Esophagus squamous epithelium (tissue), 5 donors: ENCODE data around the gene PLXDC2. TPM values are rescaled to one million over a fixed set of nuclear protein-coding genes. Genes with fewer than 3 reads are reported as not detected.

Experiments
- DNase-seq: peaks from one replicate; lab custom pipeline; 2025; lab: John Stamatoyannopoulos, UW
- H3K27ac ChIP-seq, 4 donors: fragments of 200-600 bp; sonication (generic); one replicate each; pipeline ENCODE4 v1.5.1; 2016 to 2019; ENCODE audit warnings: mild to moderate bottlenecking in 1 of 4
- H3K27me3 ChIP-seq, 4 donors: fragments of 200-600 bp; sonication (generic); 1 replicate in 3 of 4; 2 replicates in 1 of 4; pipeline versions ENCODE4 v1.5.1 to v1.6.0; 2017 to 2021; ENCODE audit warnings: antibody characterized with exemption in 1 of 4
- H3K36me3 ChIP-seq, 3 donors: fragments of 200-600 bp; sonication (generic); one replicate each; pipeline ENCODE4 v1.5.1; 2016 to 2019
- H3K4me1 ChIP-seq, 3 donors: fragments of 200-600 bp; sonication (generic); one replicate each; pipeline ENCODE4 v1.5.1; 2017 to 2019
- H3K4me3 ChIP-seq, 4 donors: fragments of 200-600 bp; sonication (generic); 1 replicate in 3 of 4; 2 replicates in 1 of 4; pipeline ENCODE4 v1.5.1; 2016 to 2019; ENCODE audit warnings: mild to moderate bottlenecking in 2 of 4, moderate library complexity in 1 of 4
- H3K9me3 ChIP-seq, 3 donors: fragments of 200-600 bp; sonication (generic); one replicate each; pipeline ENCODE4 v1.5.1; 2016 to 2019
- CTCF ChIP-seq, 6 experiments: fragments of 450-650 bp in 4 of 6; fragments of 200-600 bp in 2 of 6; sonication (generic) in 2 of 6; IDR thresholded peaks; one replicate each; pipeline ENCODE4 v1.5.1; 2016 to 2019; ENCODE audit warnings: antibody characterized with exemption in 6 of 6, mild to moderate bottlenecking in 4 of 6, moderate library complexity in 4 of 6
- POLR2A ChIP-seq, 4 donors: fragments of 450-650 bp; IDR thresholded peaks; one replicate each; pipeline ENCODE4 v1.6.1; 2017; ENCODE audit warnings: antibody characterized with exemption in 4 of 4, mild to moderate bottlenecking in 4 of 4, moderate library complexity in 3 of 4
- WGBS, 2 donors: methylation state at CpG; one replicate each; pipeline ENCODE4 v1.1.5; 2018; 5-methylcytosine and 5-hydroxymethylcytosine counted together
- intact Hi-C: fragments of 100-400 bp; cut with DNase I; formaldehyde crosslinking; loops from one replicate; pipeline ENCODE4 v1.15.0; 2022
- total RNA-seq, 4 donors: library from RNA; depleted of rRNA; stranded (reverse); fragments of >200 nt; gene quantifications; one replicate each; pipeline ENCODE4 v1.1.0, GENCODE V29; 2016
- donor health status: DM: yes; HTN: yes; CAD: no.

Gene PLXDC2
- total RNA-seq, 4 donors from 2014 or later: 22.4 to 50.4 (median 36.9) TPM

DNA sequence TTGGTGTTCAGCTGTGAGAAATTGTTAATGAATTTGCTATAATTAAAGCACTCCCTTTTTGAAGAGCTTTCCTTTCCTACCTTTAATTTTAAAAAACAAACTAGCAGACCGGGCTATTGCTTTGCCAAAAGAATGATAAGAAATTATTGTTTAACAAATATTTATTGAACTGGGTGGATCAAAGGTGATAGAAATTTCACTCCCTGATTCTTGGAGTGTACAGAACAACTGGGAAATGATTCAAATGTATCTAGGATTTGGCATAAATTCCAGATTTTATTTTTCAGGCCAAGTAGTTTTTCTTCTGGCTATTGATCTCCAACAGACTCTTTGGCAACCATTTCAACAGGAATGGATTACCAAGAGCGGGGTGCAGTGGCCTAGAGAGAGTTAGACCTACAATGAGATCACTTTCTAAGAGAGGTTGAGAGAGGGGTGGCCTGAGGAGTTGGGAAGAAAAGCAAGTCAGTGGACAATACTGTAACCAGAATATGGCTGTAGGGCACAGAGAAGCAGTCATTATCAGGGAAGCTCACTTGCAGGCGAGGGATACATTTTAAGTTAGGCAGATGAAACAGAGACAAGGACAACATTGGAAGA is 71.9 kb downstream of the PLXDC2 start:
- H3K27ac ChIP-seq: no peak overlapping the region
- H3K27me3 ChIP-seq: no peaks in the 10 kb centered on the region
- 61 to 63% methylated on average over 3 of the region's 3 CpGs for WGBS, 2 donors
- H3K9me3 ChIP-seq: no peaks in the 10 kb centered on the region
- no peak for DNase-seq
- intact Hi-C loops: no loop called here
- H3K36me3 ChIP-seq: no peaks in the 10 kb centered on the region
- H3K4me1 ChIP-seq: peaks cover 0 to 4% (median 0%) of the 10 kb centered on the region in 3 donors
- TF ChIP-seq POLR2A (IDR thresholded peaks at IDR 0.05) (no peak), CTCF (IDR thresholded peaks at IDR 0.05) (no peak)
- no peak overlapping the region for H3K4me3 ChIP-seq

GRCh38 chr10:19889256-19889655 is 73.0 kb downstream of the PLXDC2 start:
- TF ChIP-seq CTCF (IDR thresholded peaks at IDR 0.05) (no peak), POLR2A (IDR thresholded peaks at IDR 0.05) (no peak)
- H3K27me3 ChIP-seq: no peaks in the 10 kb centered on the region
- H3K4me3 ChIP-seq: no peak overlapping the region
- H3K36me3 ChIP-seq: no peaks in the 10 kb centered on the region
- H3K4me1 ChIP-seq: peaks cover 0 to 4% (median 0%) of the 10 kb centered on the region in 3 donors
- WGBS, 2 donors: 40 to 49% methylated on average over 2 of the region's 2 CpGs
- no peak for DNase-seq
- no peaks in the 10 kb centered on the region for H3K9me3 ChIP-seq
- H3K27ac ChIP-seq: no peak overlapping the region
- intact Hi-C loops: no loop called here

DNA sequence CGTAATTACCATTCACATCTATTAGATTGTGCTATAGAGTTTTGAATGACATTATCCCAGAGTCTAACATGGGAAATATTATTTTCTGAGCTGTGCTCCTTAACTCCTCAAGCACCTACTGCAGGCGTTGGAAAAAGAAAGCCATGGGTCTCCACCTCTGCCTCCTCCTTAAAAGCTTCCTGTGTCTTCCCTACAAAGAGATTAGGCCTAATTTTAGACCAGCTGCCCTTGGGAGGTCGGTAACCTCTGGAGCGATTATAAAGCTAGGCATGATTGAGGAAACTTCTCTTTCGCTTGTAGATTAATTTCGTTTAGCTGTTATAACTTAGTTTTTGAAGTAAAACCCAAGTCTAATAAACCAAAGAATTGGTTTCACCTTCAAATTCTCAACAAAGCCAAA is 75.2 kb downstream of the PLXDC2 start:
- Histone ChIP-seq H3K9me3 (no peaks in the 10 kb centered on the region), H3K4me3 (no peak overlapping the region), H3K4me1 (peaks cover 0 to 4% (median 0%) of the 10 kb centered on the region in 3 donors), H3K27me3 (no peaks in the 10 kb centered on the region), H3K36me3 (no peaks in the 10 kb centered on the region), H3K27ac (no peak overlapping the region)
- no peak for DNase-seq
- TF ChIP-seq CTCF (IDR thresholded peaks at IDR 0.05): no peak
- TF ChIP-seq POLR2A (IDR thresholded peaks at IDR 0.05): no peak
- whole genome bisulfite sequencing, 2 donors: 86 to 92% methylated on average over 6 of the region's 6 CpGs
- intact Hi-C loops: no loop called here

DNA sequence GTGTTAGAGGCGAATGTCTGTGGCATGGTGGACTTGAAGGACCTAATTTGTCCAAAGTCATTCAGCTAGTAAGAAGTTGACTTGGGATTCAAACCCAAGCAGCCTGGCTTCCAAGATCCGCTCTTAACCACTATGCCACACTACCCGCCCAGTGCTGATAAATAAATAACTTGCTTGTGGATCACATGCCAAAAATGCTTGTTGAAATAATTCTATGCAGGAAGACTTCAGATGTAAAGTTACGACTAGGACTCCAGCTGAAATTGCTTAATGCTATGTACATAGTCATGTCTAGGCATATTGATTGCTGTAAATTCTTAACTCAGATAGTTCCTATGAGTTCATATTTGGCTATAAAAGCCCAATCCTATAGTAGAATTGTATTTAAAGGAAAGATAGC is 76.0 kb downstream of the PLXDC2 start:
- 64 to 81% methylated on average over 4 of the region's 4 CpGs for WGBS, 2 donors

More for the DNA sequence above, 76.0 kb downstream of the PLXDC2 start:
- Histone ChIP-seq H3K9me3 (no peaks in the 10 kb centered on the region), H3K4me3 (no peak overlapping the region), H3K27ac (no peak overlapping the region), H3K36me3 (no peaks in the 10 kb centered on the region), H3K4me1 (peaks cover 0 to 4% (median 0%) of the 10 kb centered on the region in 3 donors), H3K27me3 (no peaks in the 10 kb centered on the region)
- intact Hi-C loops: no loop called here
- DNase-seq: no peak
- TF ChIP-seq POLR2A (IDR thresholded peaks at IDR 0.05) (no peak), CTCF (IDR thresholded peaks at IDR 0.05) (no peak)
